Activated gamma-delta T cell treated with Interleukin-2 at 50 U/mL for 16 hours (primary cell): ENCODE measurements around the gene SLC34A1.
A peak's percentile ranks its signal among the peaks of the same experiment; 100 is the strongest.
"Not testable (repeated sequence)": the region's sequence is repeated elsewhere in the genome, so short reads cannot be mapped to it uniquely, and the experiment has no call there.

ENCODE experiments used
- DNase-seq: peaks from one replicate; pipeline ENCODE4 v3.0.0-alpha.2; 2020

Gene SLC34A1

GRCh38 chr5:177414481-177414880 lies 30.2 kb downstream of the SLC34A1 start:
- no peak for DNase-seq

GRCh38 chr5:177417081-177417480 lies 32.8 kb downstream of the SLC34A1 start:
- not testable (repeated sequence) for DNase-seq

- DNase-seq, result no peak
Observed at GRCh38 chr5:177419046-177419445, 34.8 kb downstream of the SLC34A1 start.

- not testable (repeated sequence) for DNase-seq
Observed at GRCh38 chr5:177420472-177420871, 36.2 kb downstream of the SLC34A1 start.

GRCh38 chr5:177421062-177421798 lies 37.0 kb downstream of the SLC34A1 start:
- DNase-seq, result no peak

- DNase-seq, result no peak
Observed at GRCh38 chr5:177423671-177424070, 39.4 kb downstream of the SLC34A1 start.

- no peak for DNase-seq
Observed at GRCh38 chr5:177425196-177425800, 41.1 kb downstream of the SLC34A1 start.

GRCh38 chr5:177425801-177426565 lies 41.7 kb downstream of the SLC34A1 start:
- peak; percentile 100 for DNase-seq

- DNase-seq, result peak; percentile 64
Observed at GRCh38 chr5:177426566-177427210, 42.5 kb downstream of the SLC34A1 start, which contains the start of gene GRK6. Gene GRK6, plus strand, starts transcription at chr5:177426676. Its CDS starts 170 bp downstream, at chr5:177426846.

GRCh38 chr5:177427211-177427822 lies 43.1 kb downstream of the SLC34A1 start:
- DNase-seq, result no peak

GRCh38 chr5:177427919-177428573 lies 43.8 kb downstream of the SLC34A1 start:
- no peak for DNase-seq

GRCh38 chr5:177428574-177429217 lies 44.5 kb downstream of the SLC34A1 start:
- no peak for DNase-seq

- DNase-seq, result peak; percentile 88
Observed at GRCh38 chr5:177429248-177430040, 45.2 kb downstream of the SLC34A1 start.

- no peak for DNase-seq
Observed at GRCh38 chr5:177430140-177430951, 46.1 kb downstream of the SLC34A1 start.

- no peak for DNase-seq
Observed at GRCh38 chr5:177430972-177431316, 46.7 kb downstream of the SLC34A1 start.

- DNase-seq, result peak; percentile 75
Observed at GRCh38 chr5:177431317-177432142, 47.3 kb downstream of the SLC34A1 start.

GRCh38 chr5:177432143-177432838 lies 48.1 kb downstream of the SLC34A1 start:
- DNase-seq, result no peak
